GM19328 (cell line): ENCODE results near the gene WWOX.

Experiments used
- ATAC-seq: cut with Tn5 transposase; IDR thresholded peaks from one replicate; pipeline ENCODE4 v1.9.1; 2021; ENCODE audit warnings: mild to moderate bottlenecking, moderate library complexity; ENCODE audit not compliant: unreplicated experiment

Gene WWOX

GRCh38 chr16:78192734-78193488, 93.5 kb downstream of the WWOX start:
- ATAC-seq: no peak

DNA sequence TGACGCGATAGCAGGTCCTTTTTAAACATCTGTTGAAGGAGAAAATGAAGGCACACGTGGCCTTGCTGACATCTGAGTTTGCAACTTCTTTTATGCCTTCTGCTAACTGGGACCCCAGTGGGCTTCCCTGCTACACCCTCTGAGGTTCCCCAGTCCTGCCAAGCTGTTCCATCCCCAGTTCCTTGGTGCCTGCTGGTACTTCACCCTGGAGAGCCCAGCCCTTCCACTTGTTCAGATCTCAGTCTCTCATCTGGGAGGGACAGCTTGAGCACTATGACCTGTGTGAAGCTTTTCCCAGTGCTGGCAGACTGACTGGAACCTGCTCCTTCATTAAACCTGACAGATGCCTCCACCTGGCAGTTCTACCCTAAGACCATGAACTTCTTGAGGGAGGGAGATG, 95.5 kb downstream of the WWOX start:
- ATAC-seq: no peak

DNA sequence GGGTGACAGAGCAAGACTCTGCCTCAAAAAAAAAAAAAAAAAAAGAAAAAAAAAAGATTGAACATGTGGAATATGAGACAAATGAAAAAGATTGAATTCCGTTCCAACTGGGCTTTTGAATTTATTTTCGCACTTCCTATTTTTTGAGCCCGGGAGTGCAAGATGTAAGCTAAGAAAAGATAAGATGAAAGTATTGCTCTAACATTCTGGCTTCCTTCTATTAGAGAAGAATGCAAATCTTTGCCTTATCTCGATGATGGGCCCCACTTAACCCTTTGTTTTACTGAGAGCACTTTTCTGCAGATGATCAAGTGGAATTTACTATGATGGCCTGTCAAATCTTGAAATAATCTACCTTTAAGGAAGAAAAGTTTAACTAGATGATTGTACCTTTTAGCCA, 96.3 kb downstream of the WWOX start:
- ATAC-seq: no peak

GRCh38 chr16:78196502-78196901, 97.0 kb downstream of the WWOX start:
- no peak for ATAC-seq

GRCh38 chr16:78198288-78198687, 98.8 kb downstream of the WWOX start:
- no peak for ATAC-seq

GRCh38 chr16:78199325-78200022, 100.0 kb downstream of the WWOX start:
- no peak for ATAC-seq

DNA sequence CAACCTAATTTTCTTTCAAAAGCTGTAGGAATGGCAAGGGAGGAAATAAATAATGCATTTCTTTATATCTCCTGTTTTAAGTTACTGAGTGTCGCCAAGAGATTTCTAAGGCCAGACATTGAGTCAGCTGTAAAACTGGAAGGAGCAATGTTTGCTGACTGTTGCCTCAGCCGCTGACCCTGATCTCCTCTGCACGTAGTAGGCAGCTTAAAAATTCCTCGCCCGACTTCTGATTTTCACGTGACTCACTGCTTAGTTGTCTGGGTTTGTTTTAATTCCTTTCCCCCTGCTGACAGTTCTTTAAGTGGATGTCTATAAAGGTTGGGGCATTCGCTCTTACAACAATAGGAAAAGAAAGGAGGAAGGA, 100.6 kb downstream of the WWOX start:
- ATAC-seq: no peak

DNA sequence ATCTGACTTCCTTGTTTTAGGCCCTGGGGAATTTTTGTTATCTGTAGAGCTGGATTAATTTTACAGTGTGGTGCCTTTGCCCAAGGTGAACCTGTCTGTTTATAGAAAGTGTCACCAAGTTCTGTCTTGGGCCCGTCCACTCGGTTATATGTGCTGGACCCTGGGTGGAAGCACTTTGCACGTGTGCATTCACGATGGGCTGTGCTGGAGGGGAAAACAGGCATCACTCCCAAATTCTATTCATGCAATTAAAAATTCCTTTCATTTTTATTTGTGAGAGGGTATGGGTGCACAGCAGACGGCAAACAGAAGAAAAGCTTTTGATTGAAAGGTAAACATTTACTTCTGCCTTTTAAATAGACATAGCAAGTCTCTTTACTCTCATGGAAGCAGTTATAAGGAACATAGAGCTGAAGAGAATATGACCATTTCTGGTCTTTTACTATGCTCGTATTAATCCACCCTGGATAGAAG, 101.2 kb downstream of the WWOX start:
- ATAC-seq: no peak

GRCh38 chr16:78205506-78205905, 106.1 kb downstream of the WWOX start:
- no peak for ATAC-seq

GRCh38 chr16:78206623-78207223, 107.3 kb downstream of the WWOX start:
- no peak for ATAC-seq

- ATAC-seq: no peak
These were observed 110.7 kb downstream of the WWOX start for GRCh38 chr16:78209951-78210661.

DNA sequence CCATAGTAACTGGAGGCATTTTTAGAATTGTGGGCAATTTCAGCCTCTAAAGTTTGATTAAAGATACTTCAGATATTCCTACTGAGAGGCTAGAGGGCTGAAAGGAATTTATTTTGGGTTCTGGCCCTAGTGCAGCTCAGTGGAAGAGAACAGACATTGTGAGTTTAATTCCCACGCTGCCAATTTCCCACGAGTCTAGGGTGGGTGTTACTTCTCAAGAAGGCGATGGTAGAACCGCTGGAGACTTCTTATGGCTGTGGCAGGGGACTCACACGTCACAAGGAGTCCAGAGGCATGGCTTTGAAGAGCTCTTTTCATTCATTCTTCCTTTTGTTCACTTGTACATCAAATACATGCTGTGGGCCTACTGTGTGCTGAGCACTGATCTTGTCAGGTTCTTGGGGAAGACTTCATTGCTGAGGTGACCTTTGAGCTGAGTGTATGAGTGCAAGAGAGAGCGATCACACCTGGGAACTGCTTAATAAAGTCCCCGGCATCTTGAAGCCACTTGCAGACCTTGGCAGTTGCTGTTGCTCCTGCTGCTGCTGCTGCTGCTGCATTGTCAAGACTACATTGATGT, 111.7 kb downstream of the WWOX start:
- no peak for ATAC-seq

GRCh38 chr16:78211946-78212345, 112.5 kb downstream of the WWOX start:
- ATAC-seq: no peak

DNA sequence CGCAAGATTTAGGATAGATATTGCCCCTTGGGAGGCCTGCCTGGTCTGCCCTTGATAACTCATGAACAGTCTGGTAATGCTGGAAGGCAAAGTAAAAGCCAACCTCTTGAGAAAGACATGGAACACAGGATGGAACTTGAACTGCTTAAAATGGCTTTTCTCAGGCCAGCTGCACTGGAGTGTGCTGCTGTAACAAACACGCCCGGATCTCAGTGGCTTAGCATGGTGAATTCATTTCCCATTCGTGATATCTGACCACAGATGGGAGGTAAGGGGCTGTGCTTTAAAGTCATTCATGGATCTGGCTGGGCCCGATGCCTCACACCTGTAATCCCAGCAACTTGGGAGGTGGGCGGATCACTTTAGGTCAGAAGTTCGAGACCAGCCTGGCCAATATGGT, 113.2 kb downstream of the WWOX start:
- no peak for ATAC-seq

GRCh38 chr16:78213751-78214150, 114.3 kb downstream of the WWOX start:
- no peak for ATAC-seq

GRCh38 chr16:78215222-78215621, 115.8 kb downstream of the WWOX start:
- no peak for ATAC-seq

GRCh38 chr16:78216166-78216745, 116.8 kb downstream of the WWOX start:
- no peak for ATAC-seq

- no peak for ATAC-seq
These were observed 117.8 kb downstream of the WWOX start for GRCh38 chr16:78217276-78217675.

DNA sequence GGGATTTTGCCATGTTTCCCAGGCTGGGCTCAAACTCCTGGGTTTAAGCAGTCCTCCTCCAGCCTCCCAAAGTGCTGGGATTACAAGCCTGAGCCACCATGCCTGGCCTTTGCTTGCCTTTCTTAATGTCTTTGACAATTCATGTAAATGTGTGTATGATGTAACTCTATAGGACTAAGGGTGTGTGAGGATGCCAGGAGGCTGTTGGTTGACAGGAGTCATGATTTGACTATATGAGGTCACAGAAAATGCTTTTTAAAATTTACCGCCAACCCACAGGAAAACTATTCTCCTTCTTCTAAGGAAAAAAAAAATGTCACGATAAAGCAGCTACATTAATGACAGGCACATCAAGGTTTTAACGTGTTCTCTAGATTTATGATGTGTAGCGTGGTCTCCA, 118.8 kb downstream of the WWOX start:
- no peak for ATAC-seq

GRCh38 chr16:78218856-78219651, 119.6 kb downstream of the WWOX start:
- ATAC-seq: no peak
